22Rv1 (cell line): ENCODE results near the gene XRCC4.

Source experiments
- H3K27ac ChIP-seq: fragments of 450-650 bp; 2 replicates; pipeline ENCODE4 v1.5.1; 2017
- ZFX ChIP-seq: fragments of 450-650 bp; IDR thresholded peaks from 2 replicates; pipeline ENCODE4 v1.6.1; 2017; ENCODE audit warnings: antibody characterized with exemption, borderline replicate concordance
- TF ChIP-seq, protein P1 (sequence below): fragments of 450-650 bp; IDR thresholded peaks from 2 replicates; pipeline ENCODE4 v1.5.1; 2017; ENCODE audit warnings: mild to moderate bottlenecking

Gene XRCC4

DNA sequence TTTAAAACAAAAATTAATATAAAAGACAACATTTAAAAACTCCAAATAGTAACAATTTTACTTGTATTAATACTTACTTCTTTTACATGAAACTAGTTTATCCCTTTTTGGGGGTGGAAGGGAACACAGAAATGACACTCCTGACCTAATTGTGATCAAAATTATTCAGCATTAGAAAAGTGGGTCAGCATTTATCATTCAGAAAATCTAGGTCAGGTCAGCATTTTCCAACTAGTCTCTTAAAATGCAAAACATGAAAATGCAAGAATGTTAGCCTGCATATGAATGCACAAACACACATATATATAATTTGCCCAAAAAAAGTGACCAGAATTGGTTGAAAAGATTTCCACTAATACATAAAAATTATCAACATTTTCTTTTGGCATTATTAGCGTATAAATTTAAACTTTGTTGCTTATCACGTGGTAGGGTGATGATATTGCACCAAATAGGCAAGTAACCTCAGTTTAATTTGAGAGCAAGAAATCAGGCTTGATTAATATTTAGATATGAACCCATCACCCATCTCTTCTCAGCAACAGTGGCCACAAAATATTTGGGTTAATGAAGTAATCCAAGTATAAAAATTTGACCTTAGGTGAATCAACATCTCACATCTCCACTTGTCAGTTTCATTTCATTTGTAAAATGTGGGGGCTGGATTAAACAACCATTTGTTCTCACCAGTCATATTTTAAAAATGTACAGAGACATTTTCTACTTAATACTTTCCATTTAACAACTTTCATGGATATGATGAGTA lies 5.9 kb upstream of the XRCC4 start:
- TF ChIP-seq, protein P1, sequence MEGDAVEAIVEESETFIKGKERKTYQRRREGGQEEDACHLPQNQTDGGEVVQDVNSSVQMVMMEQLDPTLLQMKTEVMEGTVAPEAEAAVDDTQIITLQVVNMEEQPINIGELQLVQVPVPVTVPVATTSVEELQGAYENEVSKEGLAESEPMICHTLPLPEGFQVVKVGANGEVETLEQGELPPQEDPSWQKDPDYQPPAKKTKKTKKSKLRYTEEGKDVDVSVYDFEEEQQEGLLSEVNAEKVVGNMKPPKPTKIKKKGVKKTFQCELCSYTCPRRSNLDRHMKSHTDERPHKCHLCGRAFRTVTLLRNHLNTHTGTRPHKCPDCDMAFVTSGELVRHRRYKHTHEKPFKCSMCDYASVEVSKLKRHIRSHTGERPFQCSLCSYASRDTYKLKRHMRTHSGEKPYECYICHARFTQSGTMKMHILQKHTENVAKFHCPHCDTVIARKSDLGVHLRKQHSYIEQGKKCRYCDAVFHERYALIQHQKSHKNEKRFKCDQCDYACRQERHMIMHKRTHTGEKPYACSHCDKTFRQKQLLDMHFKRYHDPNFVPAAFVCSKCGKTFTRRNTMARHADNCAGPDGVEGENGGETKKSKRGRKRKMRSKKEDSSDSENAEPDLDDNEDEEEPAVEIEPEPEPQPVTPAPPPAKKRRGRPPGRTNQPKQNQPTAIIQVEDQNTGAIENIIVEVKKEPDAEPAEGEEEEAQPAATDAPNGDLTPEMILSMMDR, result no peak
- no peak for TF ChIP-seq ZFX
- no peak overlapping the region for H3K27ac ChIP-seq

DNA sequence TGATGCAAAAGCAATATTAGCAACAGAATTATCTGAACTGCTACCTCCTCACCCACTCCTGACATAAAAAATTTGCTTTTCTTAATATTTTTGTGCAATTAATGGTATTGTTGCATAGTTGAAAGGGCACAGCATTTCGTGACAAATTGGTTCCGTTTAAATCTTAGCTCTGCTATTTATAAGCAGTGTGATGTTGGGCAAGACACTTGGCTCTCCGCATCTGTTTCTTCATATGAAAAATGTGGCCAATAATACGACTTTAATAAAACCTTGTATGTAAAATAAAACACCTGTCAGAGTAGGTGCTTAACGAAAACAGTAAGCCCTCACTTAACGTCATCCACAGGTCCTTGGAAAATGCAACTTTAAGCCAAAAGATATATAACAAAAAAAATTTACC lies 4.4 kb upstream of the XRCC4 start:
- TF ChIP-seq, protein P1, result no peak
- no peak for TF ChIP-seq ZFX
- no peak overlapping the region for H3K27ac ChIP-seq

DNA sequence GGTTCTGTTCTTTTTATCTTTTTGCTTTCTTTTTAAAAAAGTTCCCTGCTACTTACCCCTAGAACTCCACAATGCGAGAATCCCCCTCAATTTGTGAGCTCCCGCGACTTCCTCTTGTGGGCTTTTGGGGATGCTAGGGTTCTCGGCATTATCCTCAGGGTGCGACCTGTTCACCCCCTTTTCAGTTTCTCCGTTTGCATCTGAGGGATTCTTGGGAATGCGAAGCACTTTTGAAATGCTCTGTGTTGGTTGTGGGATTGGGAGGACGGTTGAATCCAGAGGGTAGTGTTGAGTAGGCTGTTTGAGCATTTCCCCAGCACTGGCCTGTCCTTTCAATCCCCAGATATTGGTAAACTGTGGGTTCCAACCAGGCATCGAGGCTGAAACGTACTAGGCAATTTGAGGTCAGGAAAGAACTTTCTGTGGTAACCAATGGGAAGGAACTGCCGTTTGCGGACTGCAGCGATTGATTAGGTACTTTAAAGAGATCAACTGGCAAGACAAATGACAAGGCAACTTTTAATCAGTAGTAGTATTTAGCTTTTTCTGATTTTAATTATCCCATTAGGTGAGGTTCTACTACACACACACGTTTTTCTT lies 415 bp downstream of the XRCC4 start:
- TF ChIP-seq ZFX, result no peak
- TF ChIP-seq, protein P1, result no peak

DNA sequence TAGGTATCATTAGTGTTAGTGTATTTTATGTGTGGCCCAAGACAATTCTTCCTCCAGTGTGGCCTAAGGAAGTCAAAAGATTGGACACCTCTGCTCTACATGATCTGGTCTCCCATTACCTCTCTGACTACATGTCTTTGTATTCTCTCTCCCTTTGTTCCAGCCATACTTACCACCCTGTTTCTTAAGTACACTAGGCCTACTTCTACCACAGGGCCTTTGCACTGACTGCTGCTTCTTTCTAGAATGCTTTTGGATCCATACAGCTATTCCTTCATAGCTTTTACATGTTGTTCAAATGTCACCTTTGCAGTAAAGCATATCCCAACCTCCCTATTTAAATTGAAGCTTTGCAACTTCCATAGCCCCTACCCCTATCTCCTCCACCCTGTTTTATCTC lies 5.4 kb downstream of the XRCC4 start:
- TF ChIP-seq, protein P1, result no peak
- TF ChIP-seq ZFX, result no peak
- H3K27ac ChIP-seq, result no peak overlapping the region

More for the DNA sequence above, 415 bp downstream of the XRCC4 start:
- peak overlapping the region; percentile 61 for H3K27ac ChIP-seq

DNA sequence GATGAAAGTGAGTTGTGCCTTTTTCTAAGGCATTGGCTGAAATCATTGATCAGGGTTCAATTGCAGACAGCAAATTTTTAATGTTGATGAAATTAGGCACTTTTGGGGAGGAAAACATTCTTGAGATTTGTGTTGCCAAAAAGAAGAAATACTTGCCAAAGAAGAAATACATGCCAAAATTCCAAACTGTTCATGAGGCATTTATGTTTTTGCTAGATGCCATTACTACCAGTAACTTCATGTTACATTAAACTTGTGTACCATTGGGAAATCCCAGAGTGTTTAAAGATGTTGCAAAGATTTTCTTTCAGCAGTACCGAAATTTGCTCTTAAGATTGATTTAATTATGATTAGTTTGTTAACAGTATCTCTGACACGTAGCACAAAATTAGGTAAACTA lies 7.0 kb downstream of the XRCC4 start:
- no peak overlapping the region for H3K27ac ChIP-seq
- TF ChIP-seq, protein P1, result no peak
- no peak for TF ChIP-seq ZFX

DNA sequence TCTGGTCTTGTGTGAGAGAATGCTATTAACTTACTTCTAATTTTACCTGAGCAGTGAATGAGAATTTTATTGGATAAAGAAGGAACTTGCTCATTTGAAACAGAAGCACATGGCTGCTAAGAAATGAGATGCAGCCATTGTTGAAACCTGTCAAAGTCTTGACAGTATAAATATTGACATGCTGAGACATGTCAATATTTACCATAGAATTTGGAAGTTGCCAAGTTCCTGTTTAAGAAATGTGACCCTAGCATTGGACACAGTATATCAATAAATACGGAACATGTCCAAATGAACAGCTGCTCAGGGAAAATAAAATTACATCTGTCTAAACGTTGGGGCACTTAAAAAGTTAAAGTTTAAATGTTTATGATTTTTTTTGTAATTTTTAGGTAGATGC lies 7.8 kb downstream of the XRCC4 start:
- no peak overlapping the region for H3K27ac ChIP-seq
- TF ChIP-seq ZFX, result no peak
- TF ChIP-seq, protein P1, result no peak

DNA sequence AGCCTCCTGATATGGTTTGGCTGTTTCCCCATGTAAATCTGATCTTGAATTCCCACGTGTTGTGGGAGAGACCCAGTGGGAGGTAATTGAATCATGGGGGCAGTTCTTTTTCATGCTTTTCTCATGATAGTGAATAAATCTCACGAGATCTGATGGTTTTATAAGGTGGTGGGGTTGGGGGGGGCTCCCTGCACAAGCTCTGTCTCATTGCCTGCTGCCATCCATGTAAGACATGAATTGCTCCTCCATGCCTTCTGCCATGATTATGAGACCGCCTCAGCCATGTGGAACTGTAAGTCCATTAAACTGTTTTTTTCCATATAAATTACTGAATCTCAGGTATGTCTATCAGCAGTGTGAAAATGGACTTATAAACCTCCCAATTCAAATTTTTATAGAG lies 12.8 kb downstream of the XRCC4 start:
- TF ChIP-seq ZFX, result no peak
- TF ChIP-seq, protein P1, result no peak
- no peak overlapping the region for H3K27ac ChIP-seq
